8988T (cell line): ENCODE measurements around the gene MKLN1.

Experiments used
- DNase-seq: peaks from one replicate; pipeline ENCODE4 v3.0.0; 2011

Gene MKLN1

GRCh38 chr7:131355917-131356777 lies 28.5 kb downstream of the MKLN1 start:
- DNase-seq = no peak

- DNase-seq = no peak
Observed at GRCh38 chr7:131357282-131357880, 29.7 kb downstream of the MKLN1 start.

GRCh38 chr7:131358636-131359035 lies 31.0 kb downstream of the MKLN1 start:
- DNase-seq = no peak

- no peak for DNase-seq
Observed at GRCh38 chr7:131359136-131359776, 31.6 kb downstream of the MKLN1 start.

- DNase-seq = no peak
Observed at GRCh38 chr7:131363719-131364118, 36.0 kb downstream of the MKLN1 start.

- no peak for DNase-seq
Observed at GRCh38 chr7:131364767-131365344, 37.2 kb downstream of the MKLN1 start.

- DNase-seq = no peak
Observed at GRCh38 chr7:131365838-131366237, 38.2 kb downstream of the MKLN1 start.

GRCh38 chr7:131369354-131369753 lies 41.7 kb downstream of the MKLN1 start:
- no peak for DNase-seq

GRCh38 chr7:131370523-131370968 lies 42.9 kb downstream of the MKLN1 start:
- DNase-seq = no peak

- DNase-seq = no peak
Observed at GRCh38 chr7:131371411-131371810, 43.7 kb downstream of the MKLN1 start.

GRCh38 chr7:131372554-131372953 lies 44.9 kb downstream of the MKLN1 start:
- DNase-seq = no peak

GRCh38 chr7:131374821-131375220 lies 47.1 kb downstream of the MKLN1 start:
- DNase-seq = no peak

GRCh38 chr7:131381069-131381838 lies 53.6 kb downstream of the MKLN1 start:
- no peak for DNase-seq

- DNase-seq = no peak
Observed at GRCh38 chr7:131383417-131384285, 56.0 kb downstream of the MKLN1 start.

GRCh38 chr7:131384286-131384635 lies 56.6 kb downstream of the MKLN1 start:
- DNase-seq = no peak

- no peak for DNase-seq
Observed at GRCh38 chr7:131385039-131385605, 57.4 kb downstream of the MKLN1 start.

GRCh38 chr7:131388126-131388525 lies 60.5 kb downstream of the MKLN1 start:
- no peak for DNase-seq

GRCh38 chr7:131390275-131390674 lies 62.6 kb downstream of the MKLN1 start:
- no peak for DNase-seq

- DNase-seq = no peak
Observed at GRCh38 chr7:131391145-131391544, 63.5 kb downstream of the MKLN1 start.

- DNase-seq = no peak
Observed at GRCh38 chr7:131400681-131401176, 73.1 kb downstream of the MKLN1 start.

- no peak for DNase-seq
Observed at GRCh38 chr7:131401194-131401593, 73.5 kb downstream of the MKLN1 start.
